HG03025 (cell line): Measurements from ENCODE around the gene TMOD4.
A peak's percentile ranks its signal among the peaks of the same experiment; 100 is the strongest.
"Not testable (repeated sequence)": the region's sequence is repeated elsewhere in the genome, so short reads cannot be mapped to it uniquely, and the experiment has no call there.

Source experiments
- ATAC-seq: cut with Tn5 transposase; IDR thresholded peaks from one replicate; pipeline ENCODE4 v1.9.1; 2021; ENCODE audit warnings: mild to moderate bottlenecking, moderate library complexity; ENCODE audit not compliant: unreplicated experiment, low FRiP score

Gene TMOD4

GRCh38 chr1:151175863-151176262 is at the start of gene TMOD4:
Gene TMOD4 (minus strand): TSS chr1:151175981. CDS start chr1:151174875, 1,106 bp downstream.
- ATAC-seq: no peak

GRCh38 chr1:151222130-151222529 is 46.3 kb upstream of the TMOD4 start:
- no peak for ATAC-seq

DNA sequence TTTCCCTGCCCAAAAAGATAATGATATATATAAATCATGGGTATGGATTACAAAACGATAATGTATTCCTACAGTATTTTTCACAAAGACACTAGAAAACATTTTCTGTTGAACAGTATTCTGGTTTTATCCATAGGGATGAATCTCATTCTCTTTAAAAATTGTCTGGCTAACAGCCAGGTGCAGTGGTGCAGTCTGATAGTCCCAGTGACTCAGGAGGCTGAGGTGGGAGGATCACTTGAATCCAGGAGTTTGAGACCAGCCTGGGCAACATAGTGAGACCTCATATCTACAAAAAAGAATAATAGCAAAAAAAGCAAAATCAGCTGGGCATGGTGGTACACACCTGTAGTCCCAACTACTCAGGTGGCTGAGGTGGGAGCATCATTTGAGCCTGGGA is 45.8 kb upstream of the TMOD4 start:
- ATAC-seq: no peak

- ATAC-seq: no peak
These were observed 37.8 kb upstream of the TMOD4 start for GRCh38 chr1:151213560-151213959.

DNA sequence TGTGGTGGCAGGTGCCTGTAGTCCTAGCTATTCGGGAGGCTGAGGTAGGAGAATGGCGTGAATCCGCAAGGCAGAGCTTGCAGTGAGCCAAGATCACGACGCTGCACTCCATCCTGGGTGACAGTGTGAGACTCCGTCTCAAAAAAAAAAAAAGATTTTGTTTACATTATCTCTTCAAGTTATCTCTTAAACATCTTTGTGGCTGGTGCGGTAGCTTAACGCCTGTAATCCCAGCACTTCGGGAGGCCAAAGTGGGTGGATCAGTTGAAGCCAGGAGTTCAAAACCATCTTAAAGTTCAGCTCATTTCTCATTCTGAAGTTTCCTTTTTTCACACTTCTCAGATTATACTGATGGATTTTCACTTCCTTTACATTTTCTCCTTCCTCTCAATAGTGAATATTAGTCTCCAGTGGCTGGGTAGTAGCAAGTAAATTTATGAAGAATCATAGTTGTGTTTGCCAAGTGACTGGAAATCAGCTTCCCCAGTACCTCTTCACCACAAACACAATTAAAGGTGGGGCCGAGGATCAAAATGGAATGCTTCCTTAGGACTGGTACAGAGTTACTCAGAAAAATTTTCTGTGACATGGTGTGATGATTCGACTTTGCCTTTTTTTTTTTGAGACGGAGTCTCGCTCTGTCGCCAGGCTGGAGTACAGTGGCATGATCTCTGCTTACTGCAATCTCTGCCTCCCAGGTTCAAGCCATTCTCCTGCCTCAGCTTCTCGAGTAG is 36.4 kb upstream of the TMOD4 start:
- no peak for ATAC-seq

GRCh38 chr1:151210830-151211229 is 35.0 kb upstream of the TMOD4 start:
- no peak for ATAC-seq

GRCh38 chr1:151205381-151205965 is 29.7 kb upstream of the TMOD4 start:
- not testable (repeated sequence) for ATAC-seq

- ATAC-seq: no peak
These were observed 24.2 kb upstream of the TMOD4 start for GRCh38 chr1:151199873-151200581.

DNA sequence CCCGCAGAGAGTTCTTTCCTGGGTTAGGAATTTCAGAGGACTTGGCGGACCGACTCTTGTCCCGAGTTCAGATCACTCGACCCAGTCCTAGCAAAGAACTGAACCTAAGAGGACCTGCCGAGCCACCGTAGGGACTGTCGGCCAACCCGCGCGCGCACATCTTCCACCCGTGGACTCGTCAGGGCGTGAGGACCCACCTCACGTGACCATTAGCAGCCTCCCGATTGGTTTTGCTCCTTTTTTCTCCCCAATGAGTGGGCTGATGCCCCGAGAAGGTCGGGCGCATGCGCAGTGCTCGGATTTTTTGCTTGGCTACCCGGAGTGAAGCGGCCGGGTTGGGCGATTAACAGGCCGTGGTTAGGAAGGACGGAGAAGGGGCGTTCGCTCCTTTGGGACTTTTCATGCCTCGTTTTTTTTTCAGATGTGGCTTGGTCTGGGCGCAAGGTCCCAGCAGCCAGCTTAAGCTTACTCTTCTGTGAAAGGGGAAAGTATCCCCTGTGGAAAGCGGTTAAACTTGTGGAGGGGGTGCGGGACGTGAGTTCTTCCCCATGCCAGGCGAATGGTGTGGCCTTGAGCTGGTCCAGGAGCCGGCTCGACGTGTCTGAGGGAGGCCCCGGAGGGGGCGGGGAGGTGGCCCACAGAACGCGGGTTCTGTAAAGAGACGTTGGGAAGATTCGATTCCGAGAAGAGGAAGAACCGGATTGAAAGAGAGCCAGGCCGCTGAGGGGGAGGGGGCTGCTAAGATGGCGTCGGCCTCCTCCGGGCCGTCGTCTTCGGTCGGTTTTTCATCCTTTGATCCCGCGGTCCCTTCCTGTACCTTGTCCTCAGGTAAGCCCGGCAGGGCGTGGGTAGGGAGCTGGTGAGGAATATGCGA is 22.7 kb upstream of the TMOD4 start, which contains the start of gene PIP5K1A:
Gene PIP5K1A, plus strand, starts transcription at position 299 of the 874 bp plus-strand sequence. Its CDS starts 445 bp downstream, at position 744.
- peak; percentile 83 for ATAC-seq

DNA sequence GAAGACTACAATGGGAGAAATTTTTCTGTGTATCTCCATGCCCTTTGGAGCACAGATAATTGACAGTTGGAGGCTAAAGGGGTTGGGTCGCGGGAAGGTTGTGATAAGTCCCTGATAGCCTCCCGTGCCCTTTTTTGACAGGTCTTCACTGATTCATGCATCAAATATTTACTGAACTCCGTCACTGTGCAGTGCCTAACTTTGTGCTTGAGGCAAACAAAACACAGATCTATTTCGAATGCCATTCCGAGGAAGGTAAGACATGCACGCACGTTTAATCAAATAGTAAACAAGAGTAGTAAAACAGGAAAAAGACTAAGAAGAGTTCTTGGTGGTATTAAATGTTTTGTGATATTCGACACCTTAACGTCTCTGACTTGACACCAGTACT is 22.1 kb upstream of the TMOD4 start:
- ATAC-seq: no peak

DNA sequence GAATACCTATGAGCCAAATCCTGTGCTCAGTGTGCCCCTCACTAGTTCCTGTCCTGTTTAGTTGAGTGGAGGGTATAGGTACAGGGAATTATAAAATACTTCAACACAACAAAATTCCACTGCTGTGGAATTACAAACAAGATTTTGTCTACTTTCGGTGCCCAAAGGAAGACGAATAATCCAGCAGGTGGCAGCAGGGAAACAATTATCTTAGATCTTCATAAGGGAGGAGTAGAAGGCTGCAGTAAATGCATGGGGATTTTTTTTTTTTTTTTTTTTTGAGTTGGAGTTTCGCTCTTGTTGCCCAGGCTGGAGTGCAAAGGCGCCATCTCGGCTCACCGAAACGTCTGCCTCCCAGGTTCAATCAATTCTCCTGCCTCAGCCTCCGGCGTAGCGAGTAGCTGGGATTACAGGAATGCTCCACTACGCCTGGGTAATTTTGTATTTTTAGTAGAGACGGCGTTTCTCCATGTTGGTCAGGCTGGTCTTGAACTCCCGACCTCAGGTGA is 20.6 kb upstream of the TMOD4 start:
- no peak for ATAC-seq

DNA sequence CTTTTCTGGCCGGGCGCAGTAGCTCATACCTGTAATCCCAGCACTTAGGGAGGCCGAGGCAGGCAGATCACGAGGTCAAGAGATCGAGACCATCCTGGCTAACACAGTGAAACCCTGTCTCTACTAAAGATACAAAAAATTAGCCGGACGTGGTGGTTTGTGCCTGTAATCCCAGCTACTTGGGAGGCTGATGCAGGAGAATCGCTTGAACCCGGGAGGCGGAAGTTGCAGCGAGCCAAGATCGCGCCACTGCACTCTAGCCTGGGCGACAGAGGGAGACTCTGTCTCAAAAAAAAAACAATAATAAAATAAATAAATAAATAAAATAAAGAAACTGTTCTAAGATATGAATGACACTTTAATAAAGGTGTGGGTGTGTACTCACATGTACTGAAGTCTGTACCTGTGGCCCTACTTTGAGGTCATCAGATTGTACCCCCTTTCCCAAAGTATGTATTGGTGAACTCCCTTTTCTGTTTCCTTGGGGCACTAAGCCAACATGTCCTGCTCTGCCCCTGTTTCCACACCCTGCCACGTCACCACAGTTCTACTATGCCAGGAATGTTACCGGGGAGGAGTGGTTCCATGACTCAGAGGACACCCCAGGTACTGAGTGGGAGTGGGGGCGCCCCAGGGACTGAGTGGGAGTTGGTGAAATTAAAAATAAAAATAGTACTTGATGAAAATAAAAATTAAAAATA is 19.3 kb upstream of the TMOD4 start:
- not testable (repeated sequence) for ATAC-seq

DNA sequence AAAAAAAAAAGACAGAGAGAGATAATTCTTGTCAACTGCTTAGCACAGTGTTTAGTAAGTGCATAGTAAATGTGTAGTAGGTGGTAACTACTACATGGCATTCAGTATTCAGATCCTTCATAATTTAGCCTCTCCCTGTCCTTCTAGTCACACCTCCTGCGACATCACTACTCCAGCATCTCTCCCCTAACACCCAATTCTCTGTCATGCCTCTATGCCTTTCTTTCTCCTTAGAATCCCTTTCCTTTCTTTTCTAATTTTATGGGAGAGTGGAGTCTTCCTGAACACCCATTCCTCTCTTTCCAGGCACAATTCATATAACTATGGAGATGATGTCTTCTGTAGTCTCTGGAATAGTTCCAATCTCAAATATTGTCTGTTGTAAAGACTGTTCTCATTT is 18.1 kb upstream of the TMOD4 start:
- no peak for ATAC-seq

DNA sequence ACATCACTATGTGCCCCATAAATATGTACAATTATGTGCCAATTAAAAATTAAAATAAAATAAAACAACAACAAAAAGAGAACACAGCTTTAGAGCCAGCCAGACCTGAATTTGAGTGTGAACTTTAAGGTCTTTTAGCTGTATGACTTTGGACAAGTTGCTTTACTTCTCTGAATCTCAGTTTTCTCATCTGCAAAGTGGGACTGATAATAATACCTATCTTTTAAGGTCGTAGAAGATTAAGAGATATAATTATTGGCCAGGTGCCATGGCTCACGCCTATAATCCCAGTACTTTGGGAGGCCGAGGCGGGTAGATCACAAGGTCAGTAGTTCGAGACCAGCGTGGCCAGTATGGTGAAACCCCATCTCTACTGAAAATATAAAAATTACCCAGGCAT is 17.5 kb upstream of the TMOD4 start:
- no peak for ATAC-seq

GRCh38 chr1:151192047-151192446 is 16.3 kb upstream of the TMOD4 start:
- ATAC-seq: no peak

GRCh38 chr1:151189637-151190445 is 14.1 kb upstream of the TMOD4 start, which contains the start of gene VPS72:
Gene VPS72 (minus strand): TSS chr1:151190197. CDS start chr1:151190121, 76 bp downstream.
- ATAC-seq: peak; percentile 75

GRCh38 chr1:151188667-151189066 is 12.9 kb upstream of the TMOD4 start:
- ATAC-seq: not testable (repeated sequence)

GRCh38 chr1:151187205-151187604 is 11.4 kb upstream of the TMOD4 start:
- ATAC-seq: no peak

DNA sequence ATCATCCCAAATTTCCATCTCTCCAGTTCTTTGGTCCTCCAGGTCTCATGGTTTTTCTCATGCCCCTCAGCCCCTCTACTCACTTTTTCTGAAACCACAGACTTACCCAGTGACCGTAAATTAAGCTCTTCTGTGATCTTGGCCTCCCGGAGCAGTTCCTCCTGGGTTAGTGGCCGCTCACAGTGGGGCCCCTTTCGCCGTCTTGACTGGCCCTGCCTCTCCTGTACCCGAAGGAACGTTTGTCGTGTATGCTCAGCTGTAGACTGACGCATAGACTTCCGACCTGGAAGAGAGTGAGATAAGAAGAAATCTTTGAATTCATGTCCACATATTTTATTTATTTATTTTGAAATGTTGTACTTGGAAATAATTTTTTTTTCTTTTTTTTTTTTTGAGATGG is 8.4 kb upstream of the TMOD4 start:
- no peak for ATAC-seq
